Stimulated activated CD4-positive, alpha-beta T cell treated with anti-CD3 and anti-CD28 coated beads, Interleukin-1b, Interleukin-23, amount 100 ng/mL, for 4 hours (primary cell): ENCODE measurements around the gene EIF3B.
"Not testable (repeated sequence)": the region's sequence is repeated elsewhere in the genome, so short reads cannot be mapped to it uniquely, and the experiment has no call there.

Source experiments
- DNase-seq, 2 donors: peaks; one replicate each; pipeline ENCODE4 v3.0.0-alpha.2; 2020; ENCODE audit warnings: low read depth in 2 of 2

The EIF3B gene

GRCh38 chr7:2347351-2348063 is 7.1 kb upstream of the EIF3B start:
- DNase-seq = not testable (repeated sequence)

DNA sequence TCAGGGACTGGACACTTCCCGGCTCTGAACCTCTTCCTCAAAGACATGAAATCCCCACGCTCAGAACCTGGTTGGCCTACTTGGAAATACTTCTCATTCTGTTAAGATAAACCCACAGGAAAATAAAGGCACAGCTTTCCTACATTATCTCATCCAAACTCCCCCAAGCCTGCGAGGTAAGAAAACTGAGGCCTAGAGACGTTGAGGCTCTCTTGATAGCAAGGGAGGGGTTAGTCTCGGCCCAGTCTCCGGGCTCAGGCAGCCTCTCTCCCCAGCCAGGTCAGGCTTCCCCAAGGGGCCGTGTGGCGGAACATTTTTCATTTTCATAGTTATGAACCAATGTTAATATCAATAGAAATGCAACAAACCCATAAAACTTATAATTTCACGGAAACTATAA is 4.6 kb upstream of the EIF3B start:
- DNase-seq = no peak

DNA sequence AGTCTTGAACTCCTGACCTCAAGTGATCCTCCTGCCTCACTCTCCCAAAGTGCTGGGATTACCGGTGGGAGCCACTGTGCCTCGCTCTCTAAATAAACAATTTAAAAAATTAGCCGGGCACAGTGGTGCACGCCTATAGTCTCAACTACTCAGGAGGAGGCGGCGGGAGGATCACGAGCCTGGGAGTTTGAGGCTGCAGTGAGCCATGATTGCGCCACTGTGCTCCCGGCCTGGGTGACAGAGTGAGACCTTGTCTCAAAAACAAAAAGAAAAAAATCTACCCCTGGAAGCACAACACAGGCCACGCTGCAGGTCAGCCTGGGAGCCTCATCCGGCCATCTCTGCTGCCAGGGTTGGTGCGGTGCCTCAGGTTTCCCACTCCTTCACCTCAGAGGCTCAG is 3.8 kb upstream of the EIF3B start:
- DNase-seq = no peak

DNA sequence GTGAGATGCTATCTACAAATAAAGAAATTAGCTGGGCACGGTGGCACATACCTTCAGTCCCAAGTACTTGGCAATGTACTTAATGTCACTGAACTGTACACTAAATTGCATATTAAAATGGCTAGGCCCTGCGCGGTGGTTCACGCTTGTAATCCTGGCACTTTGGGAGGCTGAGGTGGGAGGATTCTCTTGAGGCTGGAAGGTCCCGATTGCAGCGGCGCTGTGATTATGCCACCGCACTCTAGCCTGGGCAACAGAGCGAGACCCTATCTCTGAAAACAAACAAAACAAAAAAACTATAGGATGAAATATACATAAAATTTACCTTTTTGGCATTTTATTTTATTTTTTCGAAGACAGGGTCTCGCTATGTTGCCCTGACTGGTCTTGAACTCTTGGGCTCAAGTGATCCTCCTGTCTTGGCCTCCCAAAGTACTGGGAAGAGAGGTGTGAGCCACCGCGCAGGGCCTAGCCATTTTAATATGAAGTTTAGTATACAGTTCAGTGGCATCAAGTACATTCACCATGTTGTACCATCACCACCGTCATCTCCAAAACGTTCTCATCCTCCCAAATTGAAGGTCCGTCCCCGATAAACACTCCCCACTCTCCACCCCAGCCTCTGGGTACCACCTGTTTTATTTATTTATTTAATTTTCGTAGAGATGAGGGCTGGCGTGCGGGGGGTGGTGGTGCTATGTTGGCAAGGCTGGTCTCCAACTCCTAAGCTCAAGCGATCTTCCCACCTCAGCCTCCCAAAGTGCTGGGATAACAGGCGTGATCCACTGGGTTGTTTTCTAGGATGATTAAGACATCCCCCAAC is 1.3 kb upstream of the EIF3B start:
- no peak for DNase-seq

DNA sequence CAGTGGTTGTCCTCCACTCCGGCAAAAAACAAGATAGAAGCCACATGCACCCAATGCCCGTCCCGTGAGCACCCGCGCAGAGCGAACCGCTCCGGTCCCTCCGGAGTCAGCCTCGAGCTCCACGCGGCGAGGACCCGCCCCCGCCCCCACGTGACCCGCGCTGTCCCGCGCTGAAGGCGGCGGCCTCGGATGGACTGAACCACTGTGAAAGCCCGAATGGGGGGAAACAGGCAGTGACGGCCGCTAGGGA is 766 bp upstream of the EIF3B start:
- peak; percentile 88 to 89 for DNase-seq

GRCh38 chr7:2354939-2355704 is 495 bp downstream of the EIF3B start:
- DNase-seq = peak; percentile 12 to 29

DNA sequence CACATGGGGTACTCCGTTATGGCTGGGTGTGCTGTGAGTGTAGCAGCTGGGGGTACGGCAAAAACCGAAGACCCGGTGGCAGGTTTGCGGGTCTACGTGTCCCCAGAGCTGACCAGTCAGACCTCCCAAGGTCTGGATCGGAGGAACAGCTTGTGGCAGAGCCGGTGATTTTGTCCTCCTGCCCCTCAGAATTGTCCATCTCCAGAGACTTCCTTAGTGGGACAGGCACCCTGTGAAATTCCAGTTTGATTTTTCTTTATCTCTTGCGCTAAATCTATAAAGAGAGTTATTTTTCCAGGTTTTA is 1.0 kb downstream of the EIF3B start:
- DNase-seq = no peak

DNA sequence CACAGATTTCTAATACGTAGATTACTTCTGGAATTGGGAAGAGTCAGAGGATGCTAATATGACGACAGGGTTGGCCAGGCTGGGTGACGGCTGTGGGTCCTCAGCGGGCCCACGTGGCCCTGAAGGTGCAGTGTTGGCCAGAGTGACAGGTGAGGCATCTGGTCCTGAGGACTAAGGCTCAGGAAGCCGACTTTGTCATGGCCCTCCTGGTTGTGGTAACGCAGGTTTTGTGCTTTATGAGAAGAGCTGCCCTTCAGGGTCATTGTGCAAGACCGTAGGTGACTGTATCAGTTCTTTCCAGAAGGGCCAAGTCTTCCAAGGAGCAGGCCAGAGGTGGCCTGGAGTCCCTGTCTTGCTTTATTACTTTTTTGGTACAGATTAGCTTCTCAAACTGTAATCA is 2.5 kb downstream of the EIF3B start:
- no peak for DNase-seq

- no peak for DNase-seq
Observed at GRCh38 chr7:2357571-2357970, 2.9 kb downstream of the EIF3B start.

DNA sequence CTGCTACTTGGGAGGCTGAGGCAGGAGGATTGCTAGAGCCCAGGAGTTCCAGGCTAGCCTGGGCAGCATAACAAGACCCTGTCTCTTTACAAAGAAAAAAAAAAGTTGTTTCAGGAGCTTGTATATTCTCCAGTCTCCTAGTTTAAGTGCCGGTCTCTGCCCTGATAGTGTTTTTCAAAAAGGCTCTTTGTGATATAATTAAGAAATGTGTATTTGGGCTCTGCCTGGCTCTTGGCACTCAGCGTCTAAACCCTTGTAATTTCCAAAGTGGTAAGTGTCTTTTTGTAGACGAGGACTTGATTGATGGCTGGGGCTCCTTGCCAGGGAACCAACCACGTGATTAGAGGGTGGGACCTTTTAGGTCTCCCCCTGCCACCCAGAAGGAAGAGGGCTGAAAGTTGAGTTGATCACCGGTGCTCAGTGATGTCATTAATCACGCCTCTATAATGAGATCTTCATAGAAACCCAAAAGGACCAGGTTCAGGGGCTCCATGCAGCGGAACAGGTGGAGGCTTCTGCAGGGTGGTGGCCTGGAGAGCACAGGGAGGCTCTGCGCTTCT is 4.4 kb downstream of the EIF3B start:
- DNase-seq = no peak

DNA sequence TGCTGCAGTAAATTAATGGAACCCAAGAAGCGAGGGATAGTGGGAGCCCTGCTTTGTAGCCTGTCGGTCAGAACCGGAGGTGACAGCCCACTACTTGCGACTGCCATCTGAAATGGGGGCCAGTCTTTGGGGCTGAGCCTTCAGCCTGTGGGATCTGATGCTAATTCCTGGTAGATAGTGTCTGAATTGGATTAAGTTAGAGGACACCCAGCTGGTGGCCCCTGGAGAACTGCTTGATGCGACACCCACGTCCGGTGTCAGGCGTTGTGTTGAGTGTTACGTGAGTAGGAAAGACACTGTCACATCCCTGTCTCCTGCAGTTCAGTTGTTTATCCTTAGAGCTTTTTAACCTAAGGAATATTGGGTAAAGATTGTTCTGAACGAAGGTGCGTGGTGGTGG is 5.0 kb downstream of the EIF3B start:
- DNase-seq = no peak

DNA sequence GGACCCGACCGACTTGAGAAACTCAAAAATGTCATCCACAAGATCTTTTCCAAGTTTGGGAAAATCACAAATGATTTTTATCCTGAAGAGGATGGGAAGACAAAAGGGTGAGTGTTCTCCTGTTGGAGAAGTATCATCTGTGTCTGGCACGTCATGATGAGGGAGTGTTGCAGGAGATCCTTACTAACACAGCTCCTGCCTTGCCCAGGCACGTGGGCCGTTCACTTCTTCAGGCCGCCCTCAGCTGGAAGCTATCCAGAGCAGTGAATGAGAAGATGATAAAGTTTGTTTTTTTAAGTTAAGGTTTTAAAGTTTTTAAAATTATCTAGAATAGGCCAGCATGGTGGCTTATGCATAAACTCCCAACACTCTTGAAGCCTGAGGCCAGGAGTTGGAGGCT is 6.2 kb downstream of the EIF3B start:
- DNase-seq = no peak

GRCh38 chr7:2362385-2363088 is 7.9 kb downstream of the EIF3B start:
- DNase-seq = no peak

DNA sequence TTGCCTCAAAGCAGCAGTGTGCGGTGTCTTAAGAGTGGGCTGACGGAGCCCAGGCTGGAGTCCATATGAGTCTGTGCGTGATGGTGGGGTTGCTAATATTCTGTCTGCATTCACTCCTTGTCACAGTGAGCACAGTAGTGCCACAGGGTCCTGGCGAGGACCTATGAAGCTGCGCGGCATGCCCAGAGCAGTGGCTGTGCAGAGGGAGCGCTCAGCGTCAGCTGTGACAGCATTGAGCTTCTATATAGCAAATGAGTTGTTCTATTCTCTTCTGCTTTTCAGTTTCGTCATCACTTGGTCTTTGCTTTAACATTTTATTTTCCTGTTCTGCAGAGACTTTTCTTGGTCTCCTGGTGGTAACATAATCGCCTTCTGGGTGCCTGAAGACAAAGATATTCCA is 14.5 kb downstream of the EIF3B start:
- no peak for DNase-seq

DNA sequence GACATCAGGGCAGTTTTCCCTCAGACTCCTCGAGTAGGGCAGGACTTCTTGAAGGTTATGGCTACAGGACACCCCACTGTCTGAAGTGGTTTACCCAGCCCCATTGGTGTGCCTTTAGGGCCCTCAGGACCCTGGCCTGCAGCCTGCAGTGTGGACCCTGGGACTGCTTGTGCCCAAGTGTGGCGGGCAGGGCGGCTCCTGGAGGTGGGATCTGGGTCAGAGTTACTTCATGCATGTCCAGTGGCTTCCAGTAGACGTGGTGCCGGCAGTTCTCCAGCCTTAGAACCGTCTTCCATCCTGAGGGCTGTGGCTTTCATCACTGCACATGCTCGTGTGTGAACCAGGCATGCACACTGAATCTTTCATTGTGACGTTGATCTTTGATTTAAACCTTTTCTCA is 16.7 kb downstream of the EIF3B start:
- DNase-seq = no peak

DNA sequence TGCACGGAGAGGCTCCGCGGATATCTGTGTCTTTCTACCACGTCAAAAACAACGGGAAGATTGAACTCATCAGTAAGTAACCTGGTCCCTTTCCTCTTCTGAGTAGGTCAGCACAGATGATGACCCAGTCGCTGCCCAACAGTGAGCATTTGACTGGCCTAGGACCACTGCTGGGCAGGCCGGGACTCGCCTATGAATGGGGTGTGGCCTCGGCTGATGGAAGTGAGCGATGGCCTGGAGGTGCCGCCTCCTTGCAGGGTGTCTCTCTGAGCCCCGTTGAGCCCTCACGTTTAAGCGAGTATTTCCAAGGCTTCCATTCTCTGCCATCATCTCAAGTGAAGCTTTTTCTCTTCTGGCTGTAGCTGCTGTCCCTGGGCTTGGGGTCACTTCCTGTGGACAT is 18.1 kb downstream of the EIF3B start:
- no peak for DNase-seq

DNA sequence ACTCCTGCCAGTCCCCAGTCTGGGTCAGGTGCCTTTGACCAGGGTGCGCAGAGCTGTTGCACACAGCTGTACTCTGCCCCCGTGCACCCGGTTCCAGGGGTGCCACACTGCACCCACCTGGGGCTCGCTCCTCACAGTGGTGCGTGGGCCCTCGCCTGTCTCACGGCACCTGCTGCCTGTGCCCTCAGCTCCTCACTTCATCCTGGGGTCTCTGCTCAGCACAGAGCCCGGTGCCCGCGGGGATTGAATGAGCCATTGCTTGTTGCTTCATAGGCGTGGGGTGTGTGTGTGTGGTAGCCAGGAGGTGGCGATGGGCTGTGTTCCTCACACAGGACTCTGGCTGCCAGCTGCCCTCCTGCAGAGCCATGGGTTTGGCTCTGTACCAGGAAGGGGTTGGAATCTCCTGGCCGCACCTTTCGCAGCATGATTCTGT is 18.5 kb downstream of the EIF3B start:
- no peak for DNase-seq

DNA sequence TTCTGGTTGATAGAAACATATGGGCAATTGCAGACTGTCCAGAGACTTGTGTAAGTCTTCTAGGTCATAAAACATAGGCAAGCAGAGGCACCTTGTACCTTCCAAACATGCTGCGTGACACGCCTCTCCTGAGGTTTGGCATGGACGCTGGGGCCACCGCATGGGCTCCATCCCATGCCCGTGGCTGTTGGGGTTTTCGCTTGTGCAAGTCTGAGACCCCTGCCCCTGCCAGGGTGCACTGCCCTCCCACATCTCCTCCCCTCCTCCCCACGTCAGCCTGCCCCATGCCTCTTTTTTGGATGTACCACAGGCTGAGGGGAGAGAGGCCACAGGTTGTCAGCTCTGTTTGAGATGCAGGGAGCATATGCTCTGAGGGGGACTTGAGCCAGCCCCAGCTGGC is 19.0 kb downstream of the EIF3B start:
- DNase-seq = no peak

- no peak for DNase-seq
Observed at GRCh38 chr7:2374401-2374800, 19.8 kb downstream of the EIF3B start.

GRCh38 chr7:2374830-2375728 is 20.5 kb downstream of the EIF3B start:
- no peak for DNase-seq
